DOHH2 (cell line): ENCODE results near the gene ACSBG1.

Experiments
- H3F3A ChIP-seq: fragments of 200-600 bp; sonication (generic), shearing (Covaris generic); 2 replicates; pipeline ENCODE4 v1.6.0; 2016; ENCODE audit warnings: antibody characterized with exemption, mild to moderate bottlenecking; ENCODE audit not compliant: control insufficient read depth, insufficient read depth
- H3K27ac ChIP-seq: fragments of 200-600 bp; sonication (generic); 2 replicates; pipeline ENCODE4 v1.5.1; 2014; ENCODE audit warnings: low read depth, mild to moderate bottlenecking, low read length, moderate library complexity
- H3K27me3 ChIP-seq: fragments of 200-600 bp; sonication (generic); 2 replicates; pipeline ENCODE4 v1.6.1; 2014; ENCODE audit warnings: mild to moderate bottlenecking, low read length, mixed read lengths; ENCODE audit not compliant: control insufficient read depth
- H3K36me3 ChIP-seq: fragments of 200-600 bp; sonication (generic); 2 replicates; pipeline ENCODE4 v1.6.1; 2014; ENCODE audit warnings: mild to moderate bottlenecking, low read length, moderate library complexity, mixed read lengths; ENCODE audit not compliant: control insufficient read depth
- H3K4me1 ChIP-seq: fragments of 200-600 bp; sonication (generic); 2 replicates; pipeline ENCODE4 v1.6.1; 2014; ENCODE audit warnings: mild to moderate bottlenecking, low read length, mixed read lengths; ENCODE audit not compliant: control insufficient read depth
- H3K4me2 ChIP-seq: fragments of 200-600 bp; sonication (generic); 2 replicates; pipeline ENCODE4 v1.6.0; 2014; ENCODE audit warnings: mild to moderate bottlenecking, low read length, moderate library complexity
- H3K4me3 ChIP-seq: fragments of 200-600 bp; sonication (generic); 2 replicates; pipeline ENCODE4 v1.5.1; 2014; ENCODE audit warnings: mild to moderate bottlenecking, low read length, mixed read lengths
- H3K79me2 ChIP-seq: fragments of 200-600 bp; sonication (generic); 2 replicates; pipeline ENCODE4 v1.6.1; 2014; ENCODE audit warnings: mild to moderate bottlenecking, low read length, mixed read lengths; ENCODE audit not compliant: control insufficient read depth
- H3K9me2 ChIP-seq: fragments of 200-600 bp; sonication (generic); replicated peaks from 2 replicates; pipeline ENCODE4 v1.6.1; 2014; ENCODE audit warnings: mild to moderate bottlenecking, low read length, mixed read lengths; ENCODE audit not compliant: control insufficient read depth
- H3K9me3 ChIP-seq: fragments of 200-600 bp; sonication (generic); 2 replicates; pipeline ENCODE4 v1.6.1; 2014; ENCODE audit warnings: antibody characterized with exemption, low read length, mixed read lengths; ENCODE audit not compliant: control insufficient read depth, insufficient read depth
- H4K20me1 ChIP-seq: fragments of 200-600 bp; sonication (generic); 2 replicates; pipeline ENCODE4 v1.6.0; 2014; ENCODE audit warnings: low read depth, mild to moderate bottlenecking, antibody characterized with exemption, low read length, moderate library complexity; ENCODE audit not compliant: control insufficient read depth, insufficient read depth
- CTCF ChIP-seq: fragments of 200-600 bp; sonication (generic); IDR thresholded peaks from one replicate; pipeline ENCODE4 v1.5.1; 2014; ENCODE audit warnings: antibody characterized with exemption, mild to moderate bottlenecking, low read depth, low read length; ENCODE audit not compliant: poor library complexity, severe bottlenecking
- EZH2phosphoT487 ChIP-seq: fragments of 200-600 bp; sonication (generic); IDR thresholded peaks from 2 replicates; pipeline ENCODE4 v1.6.1; 2017; ENCODE audit warnings: borderline replicate concordance, mild to moderate bottlenecking, antibody characterized with exemption, low read length, moderate library complexity, mixed read lengths

ACSBG1 gene

GRCh38 chr15:78243058-78243457 is 8.7 kb upstream of the ACSBG1 start:
- Histone ChIP-seq H3K9me2 (no peaks in the 10 kb centered on the region), H3K36me3 (no peaks in the 10 kb centered on the region), H3K9me3 (no peaks in the 10 kb centered on the region), H3K27me3 (peaks cover 5% of the 10 kb centered on the region), H3K4me3 (no peak overlapping the region), H3K4me2 (no peak overlapping the region), H4K20me1 (no peaks in the 10 kb centered on the region), H3F3A (no peaks in the 10 kb centered on the region), H3K4me1 (no peaks in the 10 kb centered on the region), H3K79me2 (no peaks in the 10 kb centered on the region), H3K27ac (no peak overlapping the region)
- TF ChIP-seq EZH2phosphoT487 (no peak), CTCF (no peak)

GRCh38 chr15:78242128-78242527 is 7.8 kb upstream of the ACSBG1 start:
- Histone ChIP-seq H3K36me3 (no peaks in the 10 kb centered on the region), H3F3A (no peaks in the 10 kb centered on the region), H3K4me1 (no peaks in the 10 kb centered on the region), H3K79me2 (no peaks in the 10 kb centered on the region), H3K4me3 (no peak overlapping the region), H3K9me3 (no peaks in the 10 kb centered on the region), H3K4me2 (no peak overlapping the region), H3K27ac (no peak overlapping the region), H4K20me1 (no peaks in the 10 kb centered on the region), H3K27me3 (peaks cover 5% of the 10 kb centered on the region), H3K9me2 (no peaks in the 10 kb centered on the region)
- TF ChIP-seq CTCF (peak; percentile 43), EZH2phosphoT487 (no peak)

GRCh38 chr15:78241017-78241416 is 6.7 kb upstream of the ACSBG1 start:
- H3K4me2 ChIP-seq: no peak overlapping the region
- TF ChIP-seq CTCF: peak; percentile 80
- TF ChIP-seq EZH2phosphoT487: no peak
- no peaks in the 10 kb centered on the region for H3F3A ChIP-seq
- no peaks in the 10 kb centered on the region for H3K9me2 ChIP-seq
- no peaks in the 10 kb centered on the region for H3K9me3 ChIP-seq
- no peak overlapping the region for H3K27ac ChIP-seq
- no peaks in the 10 kb centered on the region for H3K79me2 ChIP-seq
- peaks cover 11% of the 10 kb centered on the region for H3K27me3 ChIP-seq
- H4K20me1 ChIP-seq: no peaks in the 10 kb centered on the region
- no peaks in the 10 kb centered on the region for H3K4me1 ChIP-seq
- no peaks in the 10 kb centered on the region for H3K36me3 ChIP-seq
- H3K4me3 ChIP-seq: no peak overlapping the region

GRCh38 chr15:78239811-78240210 is 5.4 kb upstream of the ACSBG1 start:
- no peaks in the 10 kb centered on the region for H3K9me2 ChIP-seq
- H3F3A ChIP-seq: no peaks in the 10 kb centered on the region
- no peak overlapping the region for H3K4me2 ChIP-seq
- H3K79me2 ChIP-seq: no peaks in the 10 kb centered on the region
- no peaks in the 10 kb centered on the region for H3K36me3 ChIP-seq
- H3K4me3 ChIP-seq: no peak overlapping the region
- H4K20me1 ChIP-seq: no peaks in the 10 kb centered on the region
- 0 out of 2 replicates have a peak, but pooled peaks cover under 1% of the 10 kb centered on the region for H3K4me1 ChIP-seq
- TF ChIP-seq CTCF: no peak
- H3K27ac ChIP-seq: no peak overlapping the region
- no peaks in the 10 kb centered on the region for H3K9me3 ChIP-seq
- H3K27me3 ChIP-seq: peaks cover 20% of the 10 kb centered on the region
